Stimulated activated CD8-positive, alpha-beta memory T cell treated with anti-CD3 and anti-CD28 coated beads, Interleukin-2, amount 100 ng/mL, for 1 hour (primary cell): ENCODE measurements around the gene ACTL10.
"Not testable (repeated sequence)": the region's sequence is repeated elsewhere in the genome, so short reads cannot be mapped to it uniquely, and the experiment has no call there.

Source experiments
- DNase-seq, 2 donors: peaks; one replicate each; pipeline ENCODE4 v3.0.0-alpha.2; 2020; ENCODE audit warnings: low read depth in 2 of 2

The ACTL10 gene

GRCh38 chr20:33693741-33694638 lies 27.2 kb downstream of the ACTL10 start:
- no peak for DNase-seq

- no peak for DNase-seq
Observed at GRCh38 chr20:33694639-33695012, 27.9 kb downstream of the ACTL10 start.

- no peak for DNase-seq
Observed at GRCh38 chr20:33696448-33696847, 29.7 kb downstream of the ACTL10 start.

GRCh38 chr20:33697129-33697528 lies 30.4 kb downstream of the ACTL10 start:
- no peak for DNase-seq

GRCh38 chr20:33698966-33699365 lies 32.2 kb downstream of the ACTL10 start:
- not testable (repeated sequence) for DNase-seq

GRCh38 chr20:33700696-33701441 lies 34.1 kb downstream of the ACTL10 start:
- not testable (repeated sequence) for DNase-seq

GRCh38 chr20:33701629-33702450 lies 35.1 kb downstream of the ACTL10 start:
- DNase-seq, result no peak

GRCh38 chr20:33702861-33703260 lies 36.1 kb downstream of the ACTL10 start:
- no peak for DNase-seq

- DNase-seq, result no peak
Observed at GRCh38 chr20:33703498-33704137, 36.9 kb downstream of the ACTL10 start.

- DNase-seq, result no peak
Observed at GRCh38 chr20:33704197-33704924, 37.6 kb downstream of the ACTL10 start.

- no peak for DNase-seq
Observed at GRCh38 chr20:33707668-33708067, 40.9 kb downstream of the ACTL10 start.

GRCh38 chr20:33709398-33709797 lies 42.7 kb downstream of the ACTL10 start:
- no peak for DNase-seq

GRCh38 chr20:33709905-33710541 lies 43.3 kb downstream of the ACTL10 start:
- DNase-seq, result no peak

- no peak for DNase-seq
Observed at GRCh38 chr20:33710681-33711445, 44.1 kb downstream of the ACTL10 start.

GRCh38 chr20:33711446-33711738 lies 44.6 kb downstream of the ACTL10 start:
- no peak for DNase-seq

GRCh38 chr20:33713865-33714367 lies 47.2 kb downstream of the ACTL10 start:
- no peak for DNase-seq

- no peak for DNase-seq
Observed at GRCh38 chr20:33716498-33716897, 49.8 kb downstream of the ACTL10 start.
